OCI-LY7 (cell line): ENCODE measurements around the gene ARHGAP28. TPM values are rescaled to one million over a fixed set of nuclear protein-coding genes. Genes with fewer than 3 reads are reported as not detected.

Source experiments
- BruUV-seq: library from RNA; stranded (reverse); fragments of 400-500 nt; replicated peaks from 2 replicates; lab custom pipeline; 2021; lab: Mats Ljungman, UMichigan
- CTCF ChIA-PET: fragments of 300-600 bp; sonication (Branson Sonifier 250); formaldehyde crosslinking; loops from one replicate; lab custom pipeline; 2022; ENCODE audit warnings: antibody characterized with exemption; ENCODE audit not compliant: unreplicated experiment; lab: Charles Lee
- POLR2A ChIA-PET: fragments of 300-600 bp; sonication (Branson Sonifier 250); formaldehyde crosslinking; loops from one replicate; lab custom pipeline; 2022; ENCODE audit warnings: antibody characterized with exemption; lab: Charles Lee
- DNase-seq: peaks from one replicate; pipeline ENCODE4 v3.0.0-alpha.2; 2015; ENCODE audit warnings: low spot score
- H2AFZ ChIP-seq: fragments of 200-600 bp; sonication (generic), shearing (Covaris generic); 2 replicates; pipeline ENCODE4 v1.6.1; 2014; ENCODE audit warnings: mild to moderate bottlenecking, antibody characterized with exemption, low read length, moderate library complexity
- H3K27ac ChIP-seq: fragments of 200-600 bp; sonication (generic); 2 replicates; pipeline ENCODE4 v1.5.1; 2014; ENCODE audit warnings: mixed run types, low read depth, mild to moderate bottlenecking, moderate library complexity, low read length, inconsistent platforms; ENCODE audit not compliant: poor library complexity, severe bottlenecking
- H3K36me3 ChIP-seq: fragments of 200-600 bp; sonication (generic); 2 replicates; pipeline ENCODE4 v1.6.1; 2014; ENCODE audit warnings: mild to moderate bottlenecking, antibody characterized with exemption, low read length, moderate library complexity, mixed read lengths; ENCODE audit not compliant: insufficient read depth
- H3K4me1 ChIP-seq: fragments of 200-600 bp; sonication (generic); 2 replicates; pipeline ENCODE4 v1.5.1; 2014; ENCODE audit warnings: mild to moderate bottlenecking, low read length; ENCODE audit not compliant: insufficient read depth, poor library complexity, severe bottlenecking
- H3K4me2 ChIP-seq: fragments of 200-600 bp; sonication (generic); 2 replicates; pipeline ENCODE4 v1.6.1; 2014; ENCODE audit warnings: mild to moderate bottlenecking, low read length
- H3K4me3 ChIP-seq: fragments of 200-600 bp; sonication (generic); 2 replicates; pipeline ENCODE4 v1.5.1; 2014; ENCODE audit warnings: mild to moderate bottlenecking, low read depth, low read length; ENCODE audit not compliant: poor library complexity, severe bottlenecking
- H3K79me2 ChIP-seq: fragments of 200-600 bp; sonication (generic); 2 replicates; pipeline ENCODE4 v1.6.1; 2016; ENCODE audit warnings: low read depth, mild to moderate bottlenecking, low read length, moderate library complexity, mixed read lengths; ENCODE audit not compliant: insufficient read depth
- H3K9me2 ChIP-seq: fragments of 200-600 bp; sonication (generic); 2 replicates; pipeline ENCODE4 v1.6.1; 2016; ENCODE audit warnings: mild to moderate bottlenecking, low read length, mixed read lengths; ENCODE audit not compliant: insufficient read depth
- H3K9me3 ChIP-seq: fragments of 200-600 bp; sonication (generic); 2 replicates; pipeline ENCODE4 v1.6.1; 2014; ENCODE audit warnings: mild to moderate bottlenecking, mixed run types, low read length, mixed read lengths
- H4K20me1 ChIP-seq: fragments of 200-600 bp; sonication (generic); 2 replicates; pipeline ENCODE4 v1.6.1; 2014; ENCODE audit warnings: mild to moderate bottlenecking, antibody characterized with exemption, low read length, moderate library complexity, mixed read lengths; ENCODE audit not compliant: insufficient read depth
- EZH2phosphoT487 ChIP-seq: fragments of 200-600 bp; sonication (generic); IDR thresholded peaks from 2 replicates; pipeline ENCODE4 v1.6.1; 2018; ENCODE audit warnings: low read depth, borderline replicate concordance, mild to moderate bottlenecking, mixed run types, antibody characterized with exemption, low read length, moderate library complexity, mixed read lengths
- intact Hi-C: fragments of 100-400 bp; cut with micrococcal nuclease; formaldehyde crosslinking; loops from one replicate; pipeline ENCODE4 v1.10.0; 2022; ENCODE audit not compliant: unreplicated experiment
- total RNA-seq, 2 experiments: library from RNA; depleted of rRNA in 1 of 2; stranded (reverse); fragments of >200 nt in 1 of 2; shearing (Covaris generic) in 1 of 2; gene quantifications; 2 replicates each; pipeline ENCODE4 v1.2.3, GENCODE V29; 2014 to 2022
- TF ChIP-seq, protein P1 (sequence below): fragments of 200-600 bp; sonication (generic); conservative IDR thresholded peaks from 2 replicates; pipeline ENCODE4 v1.5.1; 2014; ENCODE audit warnings: mild to moderate bottlenecking, antibody characterized with exemption, low read length, moderate library complexity, mixed read lengths

The ARHGAP28 gene
- total RNA-seq, 2 experiments from 2014 or later = not detected

DNA sequence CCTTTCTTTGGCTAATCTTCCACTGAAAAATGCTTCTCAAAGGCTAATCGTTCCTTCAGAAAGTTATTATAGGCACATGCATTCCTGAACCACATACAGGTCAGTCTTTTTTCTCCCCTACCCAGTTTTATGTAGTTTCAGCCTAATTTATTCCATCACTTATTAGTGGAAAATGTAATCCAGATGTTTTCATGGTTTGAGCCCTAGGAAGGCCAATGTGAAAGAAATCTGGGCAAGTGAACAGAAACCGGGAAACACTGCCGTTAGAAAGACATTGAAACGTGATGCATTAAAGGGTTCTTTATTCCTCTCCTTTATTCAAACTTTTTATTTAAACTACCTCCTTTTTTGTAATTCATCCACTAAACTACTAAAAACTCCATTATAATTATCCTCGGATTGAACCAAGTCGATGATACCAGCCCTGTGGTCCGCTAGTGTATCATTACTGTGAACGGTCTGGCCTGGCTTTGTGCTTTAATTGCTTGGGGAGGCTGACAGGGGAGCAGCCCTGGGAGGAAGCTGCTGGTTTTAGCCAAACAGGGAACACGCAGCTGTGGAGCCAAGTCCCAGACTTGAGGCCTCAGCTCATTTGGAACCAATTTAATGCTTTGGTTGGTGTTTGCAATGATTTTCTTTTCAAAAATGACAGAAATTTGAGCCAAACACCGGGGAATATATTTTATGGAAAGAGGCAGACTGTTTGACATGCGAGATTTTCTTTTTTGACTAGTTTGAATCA is 149.2 kb downstream of the ARHGAP28 start:
- no peaks in the 10 kb centered on the region for H3K4me1 ChIP-seq
- BruUV-seq = no TSS peak
- no peak overlapping the region for H3K4me3 ChIP-seq
- H3K79me2 ChIP-seq = no peaks in the 10 kb centered on the region
- no peaks in the 10 kb centered on the region for H3K36me3 ChIP-seq
- DNase-seq = no peak
- TF ChIP-seq, protein P1, sequence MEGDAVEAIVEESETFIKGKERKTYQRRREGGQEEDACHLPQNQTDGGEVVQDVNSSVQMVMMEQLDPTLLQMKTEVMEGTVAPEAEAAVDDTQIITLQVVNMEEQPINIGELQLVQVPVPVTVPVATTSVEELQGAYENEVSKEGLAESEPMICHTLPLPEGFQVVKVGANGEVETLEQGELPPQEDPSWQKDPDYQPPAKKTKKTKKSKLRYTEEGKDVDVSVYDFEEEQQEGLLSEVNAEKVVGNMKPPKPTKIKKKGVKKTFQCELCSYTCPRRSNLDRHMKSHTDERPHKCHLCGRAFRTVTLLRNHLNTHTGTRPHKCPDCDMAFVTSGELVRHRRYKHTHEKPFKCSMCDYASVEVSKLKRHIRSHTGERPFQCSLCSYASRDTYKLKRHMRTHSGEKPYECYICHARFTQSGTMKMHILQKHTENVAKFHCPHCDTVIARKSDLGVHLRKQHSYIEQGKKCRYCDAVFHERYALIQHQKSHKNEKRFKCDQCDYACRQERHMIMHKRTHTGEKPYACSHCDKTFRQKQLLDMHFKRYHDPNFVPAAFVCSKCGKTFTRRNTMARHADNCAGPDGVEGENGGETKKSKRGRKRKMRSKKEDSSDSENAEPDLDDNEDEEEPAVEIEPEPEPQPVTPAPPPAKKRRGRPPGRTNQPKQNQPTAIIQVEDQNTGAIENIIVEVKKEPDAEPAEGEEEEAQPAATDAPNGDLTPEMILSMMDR = no peak
- TF ChIP-seq EZH2phosphoT487 = no peak
- no peak overlapping the region for H2AFZ ChIP-seq
- intact Hi-C loops = no loop called here
- ChIA-PET POLR2A (interaction anchor here (0.7 kb wide), 1 partner anchor 314 kb away, joined by 3 read pairs; no protein-coding TSS in a partner anchor), CTCF (no interaction called here)
- H3K9me3 ChIP-seq = no peaks in the 10 kb centered on the region
- H4K20me1 ChIP-seq = no peaks in the 10 kb centered on the region
- H3K9me2 ChIP-seq = no peaks in the 10 kb centered on the region
- H3K4me2 ChIP-seq = no peak overlapping the region
- H3K27ac ChIP-seq = no peak overlapping the region

DNA sequence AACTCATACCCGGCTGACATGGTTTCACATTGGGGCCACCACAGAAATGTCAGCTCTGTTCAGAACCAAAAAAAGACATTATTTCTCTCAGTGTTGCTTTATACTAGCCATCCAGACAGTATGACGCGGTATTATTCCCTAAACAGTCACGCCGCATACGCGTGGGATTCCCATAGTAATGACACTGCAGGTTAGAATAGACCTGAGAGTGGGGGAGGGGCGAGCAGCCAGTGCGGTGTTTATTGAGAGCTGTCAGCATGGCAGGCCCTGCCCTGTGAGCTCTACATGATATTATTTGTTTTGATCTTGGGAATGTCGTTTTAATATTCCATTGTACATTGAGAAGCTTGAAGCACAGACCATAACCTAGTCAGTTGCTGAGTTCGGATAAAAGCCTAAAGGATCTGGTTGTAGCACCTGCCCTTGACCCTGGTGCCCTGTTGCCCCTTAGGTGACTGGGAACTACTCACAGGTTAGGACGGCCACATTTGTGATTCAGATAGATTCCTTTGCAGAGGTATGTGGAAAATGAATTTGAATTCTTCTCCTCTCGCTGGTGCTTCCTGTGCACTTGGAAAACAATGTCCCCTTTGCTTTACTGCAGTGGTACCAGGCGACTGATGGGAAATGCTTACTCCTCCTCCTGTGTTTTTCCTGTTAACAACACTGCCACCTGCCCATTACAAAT is 150.1 kb downstream of the ARHGAP28 start:
- POLR2A ChIA-PET = no interaction called here
- intact Hi-C loops = no loop called here

More for the DNA sequence above, 150.1 kb downstream of the ARHGAP28 start:
- Histone ChIP-seq H3K36me3 (no peaks in the 10 kb centered on the region), H3K9me2 (no peaks in the 10 kb centered on the region), H3K9me3 (no peaks in the 10 kb centered on the region), H3K27ac (no peak overlapping the region), H3K4me2 (no peak overlapping the region), H3K4me3 (no peak overlapping the region), H2AFZ (no peak overlapping the region), H3K79me2 (no peaks in the 10 kb centered on the region), H4K20me1 (no peaks in the 10 kb centered on the region), H3K4me1 (no peaks in the 10 kb centered on the region)
- TF ChIP-seq, protein P1 = no peak
- TF ChIP-seq EZH2phosphoT487 = no peak
- DNase-seq = no peak
- BruUV-seq = no TSS peak
- CTCF ChIA-PET = no interaction called here
